MCF 10A (cell line): Measurements from ENCODE around the gene PFDN5. TPM values are rescaled to one million over a fixed set of nuclear protein-coding genes. Genes with fewer than 3 reads are reported as not detected.

Source experiments
- BruUV-seq: library from RNA; stranded (reverse); fragments of 400-500 nt; replicated peaks from 2 replicates; lab custom pipeline; 2021; lab: Mats Ljungman, UMichigan
- CTCF ChIA-PET: fragments of 300-600 bp; sonication (Branson Sonifier 250); formaldehyde crosslinking; extraction: SDS; loops from one replicate; lab custom pipeline; 2021; ENCODE audit warnings: antibody characterized with exemption, inconsistent platforms; lab: Yijun Ruan, JAX
- POLR2A ChIA-PET: fragments of 300-600, 350-650 bp; sonication (Branson Sonifier 250); formaldehyde crosslinking; extraction: SDS; loops from one replicate; lab custom pipeline; 2020; ENCODE audit warnings: antibody characterized with exemption, inconsistent platforms; lab: Yijun Ruan, JAX
- DNase-seq: peaks from one replicate; pipeline ENCODE4 v3.0.0-alpha.2; 2018; ENCODE audit not compliant: unreplicated experiment
- H3K27ac Mint-ChIP-seq: one replicate; pipeline ENCODE4 v1.8.0; 2022; ENCODE audit warnings: mild to moderate bottlenecking, low read depth, mixed read lengths; ENCODE audit not compliant: unreplicated experiment
- H3K27me3 Mint-ChIP-seq: one replicate; pipeline ENCODE4 v1.8.0; 2022; ENCODE audit warnings: mixed read lengths; ENCODE audit not compliant: insufficient read depth, unreplicated experiment
- H3K36me3 Mint-ChIP-seq: one replicate; pipeline ENCODE4 v1.8.0; 2022; ENCODE audit warnings: mild to moderate bottlenecking, moderate library complexity, mixed read lengths; ENCODE audit not compliant: insufficient read depth, unreplicated experiment
- H3K4me1 Mint-ChIP-seq: one replicate; pipeline ENCODE4 v1.8.0; 2022; ENCODE audit warnings: mixed read lengths; ENCODE audit not compliant: insufficient read depth, unreplicated experiment
- H3K4me3 Mint-ChIP-seq: one replicate; pipeline ENCODE4 v1.8.0; 2022; ENCODE audit warnings: mild to moderate bottlenecking, moderate library complexity, mixed read lengths; ENCODE audit not compliant: unreplicated experiment
- H3K9me3 Mint-ChIP-seq: one replicate; pipeline ENCODE4 v1.8.0; 2022; ENCODE audit warnings: mixed read lengths; ENCODE audit not compliant: unreplicated experiment
- CTCF ChIP-seq: fragments of 200-600 bp; IDR thresholded peaks from one replicate; pipeline ENCODE4 v1.8.0; 2022; ENCODE audit warnings: antibody characterized with exemption, mild to moderate bottlenecking; ENCODE audit not compliant: unreplicated experiment
- intact Hi-C: fragments of 100-400 bp; cut with micrococcal nuclease; formaldehyde crosslinking; loops from 2 replicates; pipeline ENCODE4 v1.14.1; 2022
- total RNA-seq: library from RNA; stranded (reverse); gene quantifications from 2 replicates; pipeline ENCODE4 v1.2.3, GENCODE V29; 2022

PFDN5 gene
- total RNA-seq, 1 experiment from 2014 or later, result 205 TPM

GRCh38 chr12:53326460-53327185, 31.3 kb downstream of the PFDN5 start:
- Mint-ChIP-seq H3K27me3 (peaks cover 2% of the 10 kb centered on the region), H3K4me1 (peaks cover 9% of the 10 kb centered on the region), H3K27ac (no peak overlapping the region), H3K9me3 (no peaks in the 10 kb centered on the region), H3K4me3 (peak overlapping the region; percentile 46), H3K36me3 (peaks cover under 1% of the 10 kb centered on the region)
- TF ChIP-seq CTCF, result no peak
- ChIA-PET POLR2A (interaction anchor here (0.7 to 1.2 kb wide), 3 partner anchors 21 to 189 kb away, joined by 3 to 4 read pairs (median 3); partner anchors contain the start of gene SP1), CTCF (interaction anchor here (0.8 to 6.0 kb wide), 7 partner anchors 18 to 197 kb away, joined by 3 to 63 read pairs (median 5); no protein-coding TSS in a partner anchor)
- intact Hi-C loops, result loop anchor here (10.0 kb wide), 1 partner anchor 348 kb away; the partner anchor contains the start of gene ATP5MC2
- no TSS peak for BruUV-seq
- DNase-seq, result no peak

- intact Hi-C loops, result loop anchor here (10.0 kb wide), 1 partner anchor 347 kb away; the partner anchor contains the start of gene ATP5MC2
- BruUV-seq, result no TSS peak
- Mint-ChIP-seq H3K27me3 (peaks cover 11% of the 10 kb centered on the region), H3K4me3 (no peak overlapping the region), H3K36me3 (no peaks in the 10 kb centered on the region), H3K9me3 (no peaks in the 10 kb centered on the region), H3K27ac (no peak overlapping the region), H3K4me1 (peaks cover 9% of the 10 kb centered on the region)
- ChIA-PET CTCF (interaction anchor here (0.6 to 6.0 kb wide), 14 partner anchors 11 to 254 kb away, joined by 3 to 63 read pairs (median 4); partner anchors contain the start of gene SP1), POLR2A (interaction anchor here (1.2 kb wide), 1 partner anchor 52 kb away, joined by 4 read pairs; the partner anchor contains the start of gene SP1)
- DNase-seq, result peak; percentile 53
- TF ChIP-seq CTCF, result peak; percentile 34
Observed at GRCh38 chr12:53327435-53328042, 32.2 kb downstream of the PFDN5 start.

GRCh38 chr12:53328043-53328435, 32.7 kb downstream of the PFDN5 start:
- POLR2A ChIA-PET, result interaction anchor here (0.5 to 1.1 kb wide), 3 partner anchors 17 to 125 kb away, joined by 3 to 6 read pairs (median 3); no protein-coding TSS in a partner anchor
- intact Hi-C loops, result loop anchor here (10.0 kb wide), 1 partner anchor 347 kb away; the partner anchor contains the start of gene ATP5MC2
- Mint-ChIP-seq H3K4me3 (no peak overlapping the region), H3K36me3 (no peaks in the 10 kb centered on the region), H3K9me3 (no peaks in the 10 kb centered on the region), H3K27ac (no peak overlapping the region), H3K27me3 (peaks cover 13% of the 10 kb centered on the region), H3K4me1 (peaks cover 9% of the 10 kb centered on the region)
- DNase-seq, result no peak
- CTCF ChIA-PET, result interaction anchor here (0.6 to 6.0 kb wide), 12 partner anchors 10 to 254 kb away, joined by 3 to 63 read pairs (median 4); partner anchors contain the start of gene SP1
- no TSS peak for BruUV-seq
- no peak for TF ChIP-seq CTCF
